Calu3 (cell line): ENCODE results near the gene TMEM132E. TPM values are rescaled to one million over a fixed set of nuclear protein-coding genes. Genes with fewer than 3 reads are reported as not detected.

Experiments
- BruUV-seq: library from RNA; stranded (reverse); fragments of 400-500 nt; replicated peaks from 2 replicates; lab custom pipeline; 2021; lab: Mats Ljungman, UMichigan
- CTCF ChIA-PET: fragments of 300-600 bp; sonication (Branson Sonifier 250); formaldehyde crosslinking; loops from one replicate; lab custom pipeline; 2022; ENCODE audit warnings: antibody characterized with exemption; lab: Charles Lee
- DNase-seq: peaks from one replicate; pipeline ENCODE4 v3.0.0; 2022
- H3K27ac Mint-ChIP-seq: one replicate; pipeline ENCODE4 v1.8.0; 2022; ENCODE audit warnings: mixed read lengths; ENCODE audit not compliant: unreplicated experiment
- H3K27me3 Mint-ChIP-seq: one replicate; pipeline ENCODE4 v1.8.0; 2022; ENCODE audit warnings: mixed read lengths; ENCODE audit not compliant: unreplicated experiment
- H3K36me3 Mint-ChIP-seq: one replicate; pipeline ENCODE4 v1.8.0; 2022; ENCODE audit warnings: mild to moderate bottlenecking, moderate library complexity, mixed read lengths; ENCODE audit not compliant: insufficient read depth, unreplicated experiment
- H3K4me1 Mint-ChIP-seq: one replicate; pipeline ENCODE4 v1.8.0; 2022; ENCODE audit warnings: mild to moderate bottlenecking, low read depth, mixed read lengths; ENCODE audit not compliant: unreplicated experiment
- H3K4me3 Mint-ChIP-seq: one replicate; pipeline ENCODE4 v1.8.0; 2022; ENCODE audit warnings: mild to moderate bottlenecking, low read depth, moderate library complexity, mixed read lengths; ENCODE audit not compliant: unreplicated experiment
- H3K9me3 Mint-ChIP-seq: one replicate; pipeline ENCODE4 v1.8.0; 2022; ENCODE audit warnings: low read depth, mixed read lengths; ENCODE audit not compliant: unreplicated experiment
- CTCF ChIP-seq: fragments of 200-600 bp; IDR thresholded peaks from one replicate; pipeline ENCODE4 v1.8.0; 2022; ENCODE audit warnings: antibody characterized with exemption; ENCODE audit not compliant: unreplicated experiment
- intact Hi-C: fragments of 100-400 bp; cut with micrococcal nuclease; formaldehyde crosslinking; loops from one replicate; pipeline ENCODE4 v1.10.0; 2022; ENCODE audit not compliant: unreplicated experiment
- total RNA-seq: library from RNA; stranded (reverse); gene quantifications from 2 replicates; pipeline ENCODE4 v1.2.3, GENCODE V29; 2022

The TMEM132E gene
- total RNA-seq, 1 experiment from 2014 or later, result 0.26 TPM

- Mint-ChIP-seq H3K27me3 (peaks cover 57% of the 10 kb centered on the region), H3K36me3 (no peaks in the 10 kb centered on the region), H3K4me3 (no peak overlapping the region), H3K9me3 (no peaks in the 10 kb centered on the region), H3K27ac (no peak overlapping the region), H3K4me1 (peaks cover 18% of the 10 kb centered on the region)
- CTCF ChIA-PET, result no interaction called here
- no TSS peak for BruUV-seq
- DNase-seq, result no peak
- no peak for TF ChIP-seq CTCF
- intact Hi-C loops, result no loop called here
These were observed 56.5 kb downstream of the TMEM132E start for GRCh38 chr17:34635876-34636275.

- TF ChIP-seq CTCF, result no peak
- Mint-ChIP-seq H3K27ac (no peak overlapping the region), H3K4me1 (peaks cover 18% of the 10 kb centered on the region), H3K9me3 (no peaks in the 10 kb centered on the region), H3K36me3 (no peaks in the 10 kb centered on the region), H3K4me3 (no peak overlapping the region), H3K27me3 (peaks cover 57% of the 10 kb centered on the region)
- CTCF ChIA-PET, result interaction anchor here (1.0 to 1.2 kb wide), 3 partner anchors 10 to 95 kb away, joined by 3 to 5 read pairs (median 3); no protein-coding TSS in a partner anchor
- DNase-seq, result no peak
- no TSS peak for BruUV-seq
- intact Hi-C loops, result no loop called here
These were observed 57.7 kb downstream of the TMEM132E start for GRCh38 chr17:34637041-34637547.

GRCh38 chr17:34637548-34638525 lies 58.5 kb downstream of the TMEM132E start:
- H3K4me3 Mint-ChIP-seq, result no peak overlapping the region
- H3K9me3 Mint-ChIP-seq, result no peaks in the 10 kb centered on the region
- H3K4me1 Mint-ChIP-seq, result peaks cover 18% of the 10 kb centered on the region
- peak; percentile 66 for TF ChIP-seq CTCF
- peak; percentile 86 for DNase-seq
- no peaks in the 10 kb centered on the region for H3K36me3 Mint-ChIP-seq
- no peak overlapping the region for H3K27ac Mint-ChIP-seq
- intact Hi-C loops, result no loop called here
- H3K27me3 Mint-ChIP-seq, result peaks cover 57% of the 10 kb centered on the region
- BruUV-seq, result no TSS peak
- CTCF ChIA-PET, result interaction anchor here (0.7 to 1.2 kb wide), 5 partner anchors 10 to 95 kb away, joined by 3 to 5 read pairs (median 3); no protein-coding TSS in a partner anchor

- Mint-ChIP-seq H3K4me1 (peaks cover 10% of the 10 kb centered on the region), H3K4me3 (no peak overlapping the region), H3K27ac (no peak overlapping the region), H3K36me3 (no peaks in the 10 kb centered on the region), H3K27me3 (peaks cover 57% of the 10 kb centered on the region), H3K9me3 (no peaks in the 10 kb centered on the region)
- DNase-seq, result no peak
- intact Hi-C loops, result no loop called here
- CTCF ChIA-PET, result interaction anchor here (0.7 to 1.2 kb wide), 4 partner anchors 9 to 83 kb away, joined by 3 to 5 read pairs (median 4); no protein-coding TSS in a partner anchor
- no peak for TF ChIP-seq CTCF
- BruUV-seq, result no TSS peak
These were observed 59.3 kb downstream of the TMEM132E start for GRCh38 chr17:34638526-34639260.
